CD4-positive, alpha-beta T cell treated with Interleukin-6 for 4 hours (primary cell): ENCODE measurements around the gene ANKRD60.

Source experiments
- DNase-seq: peaks from one replicate; pipeline ENCODE4 v3.0.0-alpha.2; 2020; ENCODE audit warnings: mixed read lengths

ANKRD60 gene

GRCh38 chr20:58243653-58244410, 15.4 kb upstream of the ANKRD60 start:
- no peak for DNase-seq

- DNase-seq: no peak
Observed at GRCh38 chr20:58242824-58243223, 14.4 kb upstream of the ANKRD60 start.

- DNase-seq: no peak
Observed at GRCh38 chr20:58241766-58242465, 13.5 kb upstream of the ANKRD60 start.

GRCh38 chr20:58240471-58240870, 12.0 kb upstream of the ANKRD60 start:
- no peak for DNase-seq

GRCh38 chr20:58239216-58239615, 10.8 kb upstream of the ANKRD60 start:
- no peak for DNase-seq

GRCh38 chr20:58238490-58238889, 10.0 kb upstream of the ANKRD60 start:
- no peak for DNase-seq

- DNase-seq: no peak
Observed at GRCh38 chr20:58237318-58238132, 9.1 kb upstream of the ANKRD60 start.

- DNase-seq: peak; percentile 81
Observed at GRCh38 chr20:58236612-58237317, 8.3 kb upstream of the ANKRD60 start.

- no peak for DNase-seq
Observed at GRCh38 chr20:58235010-58235409, 6.6 kb upstream of the ANKRD60 start.

- DNase-seq: peak; percentile 48
Observed at GRCh38 chr20:58233881-58234528, 5.6 kb upstream of the ANKRD60 start.

GRCh38 chr20:58233393-58233792, 4.9 kb upstream of the ANKRD60 start:
- DNase-seq: no peak

- DNase-seq: no peak
Observed at GRCh38 chr20:58231683-58232082, 3.2 kb upstream of the ANKRD60 start.

- DNase-seq: no peak
Observed at GRCh38 chr20:58229198-58229798, 845 bp upstream of the ANKRD60 start.

- no peak for DNase-seq
Observed at GRCh38 chr20:58228103-58228483, 360 bp downstream of the ANKRD60 start.

- no peak for DNase-seq
Observed at GRCh38 chr20:58227391-58228102, 906 bp downstream of the ANKRD60 start.

- DNase-seq: no peak
Observed at GRCh38 chr20:58225452-58226200, 2.8 kb downstream of the ANKRD60 start.

- DNase-seq: no peak
Observed at GRCh38 chr20:58224974-58225373, 3.5 kb downstream of the ANKRD60 start.

GRCh38 chr20:58224097-58224496, 4.4 kb downstream of the ANKRD60 start:
- no peak for DNase-seq

- no peak for DNase-seq
Observed at GRCh38 chr20:58223358-58223941, 5.0 kb downstream of the ANKRD60 start.

GRCh38 chr20:58222446-58222845, 6.0 kb downstream of the ANKRD60 start:
- no peak for DNase-seq
